GM23248 (cell line): ENCODE results near the gene UNC5A.

Experiments
- EZH2 ChIP-seq: fragments of 200-600 bp; sonication (generic); IDR thresholded peaks from 2 replicates; pipeline ENCODE4 v1.6.1; 2018; ENCODE audit warnings: antibody characterized with exemption, mild to moderate bottlenecking; ENCODE audit not compliant: insufficient read depth, poor library complexity, severe bottlenecking
- EZH2phosphoT487 ChIP-seq: fragments of 200-600 bp; sonication (generic); IDR thresholded peaks from 2 replicates; pipeline ENCODE4 v1.6.1; 2018; ENCODE audit warnings: antibody characterized with exemption, moderate library complexity, mild to moderate bottlenecking, low read depth; ENCODE audit not compliant: insufficient read depth

GRCh38 chr5:176870110-176870591 is 59.8 kb downstream of the UNC5A start:
- no peak for TF ChIP-seq EZH2phosphoT487
- no peak for TF ChIP-seq EZH2
